Measurements from ENCODE around the gene FXYD6. TPM values are rescaled to one million over a fixed set of nuclear protein-coding genes. Genes with fewer than 3 reads are reported as not detected.
"Not testable (repeated sequence)": the region's sequence is repeated elsewhere in the genome, so short reads cannot be mapped to it uniquely, and the experiment has no call there.

FXYD6 gene
- total and polyA plus RNA-seq, 9 donors: 119 to 445 (median 264) TPM

DNA sequence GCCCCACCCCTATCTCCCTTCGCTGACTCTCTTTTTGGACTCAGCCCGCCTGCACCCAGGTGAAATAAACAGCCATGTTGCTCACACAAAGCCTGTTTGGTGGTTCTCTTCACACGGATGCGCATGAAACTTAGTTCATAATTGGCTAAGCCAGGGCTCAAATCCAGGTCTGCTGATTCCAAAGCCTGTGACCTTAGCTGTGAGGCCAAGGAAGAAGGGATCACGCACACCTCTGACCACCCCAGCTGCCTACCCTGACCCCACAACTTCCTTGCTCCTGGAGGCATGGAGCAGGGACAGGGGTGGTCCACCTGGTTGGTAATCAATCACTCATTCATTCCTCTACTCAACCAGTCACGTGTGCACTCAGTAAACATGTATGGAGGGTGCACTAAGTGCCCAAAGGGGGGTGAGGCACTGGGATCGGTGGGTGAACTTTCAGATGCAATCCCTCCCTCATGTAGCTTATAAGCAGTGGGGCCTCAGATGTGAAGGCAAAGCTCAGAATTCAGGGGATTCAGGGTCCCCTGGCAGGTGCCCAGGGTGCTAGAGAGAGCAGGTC, 62.2 kb downstream of the FXYD6 start:
- DNase-seq: no peak
- Histone ChIP-seq H3K9me3 (no peaks in the 10 kb centered on the region), H3K27me3 (no peaks in the 10 kb centered on the region), H3K27ac (no peak overlapping the region), H3K4me1 (ENCODE audit: insufficient read depth) (peaks cover 5% of the 10 kb centered on the region), H3K36me3 (no peaks in the 10 kb centered on the region), H3K4me3 (no peak overlapping the region)
- intact Hi-C loops (cut with DNase I): no loop called here
- 90 to 91% (median 90%) methylated on average over 7 of the region's 7 CpGs for WGBS, 3 donors
- no peak for TF ChIP-seq CTCF (IDR thresholded peaks at IDR 0.05)
- no peak for TF ChIP-seq POLR2A (IDR thresholded peaks at IDR 0.05)
- TF ChIP-seq EP300 (IDR thresholded peaks at IDR 0.05): no peak

- H3K36me3 ChIP-seq; H3K4me1 ChIP-seq (ENCODE audit: insufficient read depth); H3K9me3 ChIP-seq; H3K4me3 ChIP-seq; intact Hi-C loops (cut with DNase I); H3K27ac ChIP-seq; DNase-seq; H3K27me3 ChIP-seq: not testable (repeated sequence)
- WGBS, 3 donors: 78 to 85% (median 84%) methylated on average over 12 of the region's 12 CpGs
Observed at GRCh38 chr11:117810056-117810451, 66.4 kb downstream of the FXYD6 start.

GRCh38 chr11:117809236-117810055, 67.0 kb downstream of the FXYD6 start:
- Histone ChIP-seq H3K27ac (no peak overlapping the region), H3K4me3 (no peak overlapping the region), H3K36me3 (no peaks in the 10 kb centered on the region), H3K9me3 (no peaks in the 10 kb centered on the region), H3K27me3 (no peaks in the 10 kb centered on the region), H3K4me1 (ENCODE audit: insufficient read depth) (peaks cover 4% of the 10 kb centered on the region)
- DNase-seq: peak; percentile 36 to 71 (median 61)
- TF ChIP-seq EP300 (IDR thresholded peaks at IDR 0.05): no peak
- peak in 1 of 3 donors; percentile 39 for TF ChIP-seq CTCF (IDR thresholded peaks at IDR 0.05)
- intact Hi-C loops (cut with DNase I): loop anchor here in 3 of 4 donors (5.0 to 10.0 kb wide), 3 partner anchors 243 to 385 kb away; no protein-coding TSS in a partner anchor
- WGBS, 3 donors: 15 to 33% (median 19%) methylated on average over 21 to 22 of the region's 22 CpGs

DNA sequence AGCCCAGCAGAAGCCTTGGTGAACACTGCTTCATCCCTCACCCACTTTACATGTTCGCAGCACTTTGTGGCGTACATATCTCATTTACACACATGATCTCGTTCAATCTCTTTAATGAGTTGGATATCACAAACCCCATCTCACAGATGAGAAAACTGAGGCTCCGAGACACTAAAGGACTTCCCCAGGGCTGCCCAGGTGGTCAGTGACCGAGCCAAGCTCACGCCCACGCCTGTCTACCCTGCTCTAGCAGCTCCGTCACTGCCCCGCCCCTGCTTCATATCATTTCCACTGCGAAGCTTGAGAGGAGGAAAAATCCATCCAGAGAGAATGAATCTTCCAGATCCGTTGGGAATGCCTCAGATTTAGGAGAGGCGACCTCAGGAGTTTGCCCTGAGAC, 67.7 kb downstream of the FXYD6 start:
- H3K4me1 ChIP-seq (ENCODE audit: insufficient read depth): peaks cover 4% of the 10 kb centered on the region
- H3K27me3 ChIP-seq: no peaks in the 10 kb centered on the region
- TF ChIP-seq POLR2A (IDR thresholded peaks at IDR 0.05): no peak
- no peak for TF ChIP-seq EP300 (IDR thresholded peaks at IDR 0.05)
- no peak for TF ChIP-seq CTCF (IDR thresholded peaks at IDR 0.05)
- intact Hi-C loops (cut with DNase I): loop anchor here in 3 of 4 donors (5.0 to 10.0 kb wide), 3 partner anchors 244 to 384 kb away; no protein-coding TSS in a partner anchor
- WGBS, 3 donors: 63 to 66% (median 64%) methylated on average over 12 of the region's 12 CpGs
- DNase-seq: peak in 1 of 5 donors; percentile 30
- no peaks in the 10 kb centered on the region for H3K9me3 ChIP-seq
- H3K36me3 ChIP-seq: no peaks in the 10 kb centered on the region
- H3K27ac ChIP-seq: no peak overlapping the region
- no peak overlapping the region for H3K4me3 ChIP-seq
